Breast epithelium (tissue), 4 donors: ENCODE data around the gene INS. TPM values are rescaled to one million over a fixed set of nuclear protein-coding genes. Genes with fewer than 3 reads are reported as not detected.
"Not testable (repeated sequence)": the region's sequence is repeated elsewhere in the genome, so short reads cannot be mapped to it uniquely, and the experiment has no call there.

Experiments used
- DNase-seq, 2 donors: peaks; one replicate each; pipeline ENCODE4 v3.0.0-alpha.2; 2019; ENCODE audit warnings: low spot score in 2 of 2
- H3K27ac ChIP-seq, 2 donors: fragments of 200-600 bp; sonication (generic) in 1 of 2; one replicate each; pipeline ENCODE4 v1.5.1; 2016 to 2019; ENCODE audit warnings: mild to moderate bottlenecking in 1 of 2
- H3K27me3 ChIP-seq, 2 donors: fragments of 200-600 bp; sonication (generic) in 1 of 2; one replicate each; pipeline versions ENCODE4 v1.5.1 to v1.6.0; 2017 to 2019; ENCODE audit warnings: control low read depth in 1 of 2, mild to moderate bottlenecking in 1 of 2
- H3K36me3 ChIP-seq: fragments of 200-600 bp; one replicate; pipeline ENCODE4 v1.5.1; 2019
- H3K4me1 ChIP-seq, 2 donors: fragments of 200-600 bp; sonication (generic); one replicate each; pipeline ENCODE4 v1.5.1; 2016 to 2019; ENCODE audit warnings: control low read depth in 1 of 2
- H3K4me3 ChIP-seq, 3 donors: fragments of 200-600 bp; sonication (generic); 1 replicate in 2 of 3; 2 replicates in 1 of 3; pipeline ENCODE4 v1.5.1; 2016 to 2019; ENCODE audit warnings: mild to moderate bottlenecking in 3 of 3, moderate library complexity in 2 of 3
- H3K9me3 ChIP-seq, 2 donors: fragments of 200-600 bp; sonication (generic) in 1 of 2; one replicate each; pipeline ENCODE4 v1.5.1; 2016 to 2019; ENCODE audit warnings: control low read depth in 1 of 2
- POLR2A ChIP-seq: fragments of 450-650 bp; IDR thresholded peaks from one replicate; pipeline ENCODE4 v1.6.1; 2016; ENCODE audit warnings: antibody characterized with exemption, mild to moderate bottlenecking, moderate library complexity
- POLR2AphosphoS5 ChIP-seq, 3 donors: sonication (generic); formaldehyde crosslinking; IDR thresholded peaks; one replicate each; pipeline ENCODE4 v1.6.1; 2017; ENCODE audit warnings: antibody characterized with exemption in 3 of 3
- intact Hi-C: fragments of 100-400 bp; cut with DNase I; formaldehyde crosslinking; loops from one replicate; pipeline ENCODE4 v1.15.1; 2023; ENCODE audit warnings: low total_unique reads
- total RNA-seq, 3 donors: library from RNA; depleted of rRNA; stranded (reverse); fragments of >200 nt; gene quantifications; one replicate each; pipeline ENCODE4 v1.1.0, GENCODE V29; 2016
- TF ChIP-seq, protein P1 (sequence below), 3 donors: fragments of 450-650 bp; IDR thresholded peaks; one replicate each; pipeline ENCODE4 v1.5.1; 2016 to 2017; ENCODE audit warnings: antibody characterized with exemption in 3 of 3, mild to moderate bottlenecking in 3 of 3, moderate library complexity in 3 of 3

Gene INS
- total RNA-seq, 3 donors from 2014 or later = not detected

- no peak overlapping the region for H3K27ac ChIP-seq
- H3K4me1 ChIP-seq = no peaks in the 10 kb centered on the region
- DNase-seq = no peak
- peaks cover 0 to 51% of the 10 kb centered on the region in 2 donors for H3K27me3 ChIP-seq
- TF ChIP-seq POLR2AphosphoS5 (IDR thresholded peaks at IDR 0.05) = no peak
- no peak overlapping the region for H3K4me3 ChIP-seq
- intact Hi-C loops = no loop called here
- no peaks in the 10 kb centered on the region for H3K9me3 ChIP-seq
- no peaks in the 10 kb centered on the region for H3K36me3 ChIP-seq
Measured at GRCh38 chr11:2128511-2129307, 32.3 kb downstream of the INS start.

DNA sequence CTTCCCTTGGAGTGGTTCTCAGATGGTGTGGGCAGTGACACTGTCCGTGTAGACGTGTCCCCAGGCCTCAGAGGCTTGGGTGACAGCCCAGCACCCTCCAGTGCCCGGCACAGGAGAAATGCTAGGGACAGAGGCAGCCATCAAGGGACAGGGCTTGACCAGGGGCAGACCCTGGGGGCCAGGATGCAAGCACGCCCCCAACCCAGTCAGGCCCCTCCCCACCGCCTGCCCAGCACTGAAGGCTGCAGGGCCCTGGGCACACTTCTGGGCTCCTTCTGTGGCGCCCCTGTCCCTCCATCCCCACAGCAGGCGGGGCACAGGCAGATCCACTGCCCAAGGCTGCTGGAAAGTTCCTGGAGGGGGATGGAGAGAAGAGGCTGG lies 32.9 kb downstream of the INS start:
- TF ChIP-seq, protein P1, sequence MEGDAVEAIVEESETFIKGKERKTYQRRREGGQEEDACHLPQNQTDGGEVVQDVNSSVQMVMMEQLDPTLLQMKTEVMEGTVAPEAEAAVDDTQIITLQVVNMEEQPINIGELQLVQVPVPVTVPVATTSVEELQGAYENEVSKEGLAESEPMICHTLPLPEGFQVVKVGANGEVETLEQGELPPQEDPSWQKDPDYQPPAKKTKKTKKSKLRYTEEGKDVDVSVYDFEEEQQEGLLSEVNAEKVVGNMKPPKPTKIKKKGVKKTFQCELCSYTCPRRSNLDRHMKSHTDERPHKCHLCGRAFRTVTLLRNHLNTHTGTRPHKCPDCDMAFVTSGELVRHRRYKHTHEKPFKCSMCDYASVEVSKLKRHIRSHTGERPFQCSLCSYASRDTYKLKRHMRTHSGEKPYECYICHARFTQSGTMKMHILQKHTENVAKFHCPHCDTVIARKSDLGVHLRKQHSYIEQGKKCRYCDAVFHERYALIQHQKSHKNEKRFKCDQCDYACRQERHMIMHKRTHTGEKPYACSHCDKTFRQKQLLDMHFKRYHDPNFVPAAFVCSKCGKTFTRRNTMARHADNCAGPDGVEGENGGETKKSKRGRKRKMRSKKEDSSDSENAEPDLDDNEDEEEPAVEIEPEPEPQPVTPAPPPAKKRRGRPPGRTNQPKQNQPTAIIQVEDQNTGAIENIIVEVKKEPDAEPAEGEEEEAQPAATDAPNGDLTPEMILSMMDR (IDR thresholded peaks at IDR 0.05) = no peak
- TF ChIP-seq POLR2A (no peak), POLR2AphosphoS5 (IDR thresholded peaks at IDR 0.05) (no peak)
- Histone ChIP-seq H3K4me3 (no peak overlapping the region), H3K36me3 (no peaks in the 10 kb centered on the region), H3K27ac (no peak overlapping the region), H3K9me3 (no peaks in the 10 kb centered on the region), H3K27me3 (peaks cover 0 to 51% of the 10 kb centered on the region in 2 donors), H3K4me1 (no peaks in the 10 kb centered on the region)
- intact Hi-C loops = no loop called here
- DNase-seq = no peak

- no peaks in the 10 kb centered on the region for H3K9me3 ChIP-seq
- H3K4me1 ChIP-seq = no peaks in the 10 kb centered on the region
- H3K4me3 ChIP-seq = no peak overlapping the region
- H3K27me3 ChIP-seq = peaks cover 2 to 46% of the 10 kb centered on the region in 2 donors
- intact Hi-C loops = no loop called here
- H3K27ac ChIP-seq = no peak overlapping the region
- TF ChIP-seq, protein P1 (IDR thresholded peaks at IDR 0.05) = no peak
- TF ChIP-seq POLR2A = no peak
- no peak for TF ChIP-seq POLR2AphosphoS5 (IDR thresholded peaks at IDR 0.05)
- no peak for DNase-seq
- H3K36me3 ChIP-seq = no peaks in the 10 kb centered on the region
Measured at GRCh38 chr11:2127482-2128129, 33.4 kb downstream of the INS start.

- peaks cover 3 to 44% of the 10 kb centered on the region in 2 donors for H3K27me3 ChIP-seq
- no peak overlapping the region for H3K4me3 ChIP-seq
- no peaks in the 10 kb centered on the region for H3K9me3 ChIP-seq
- no peak overlapping the region for H3K27ac ChIP-seq
- DNase-seq = no peak
- H3K4me1 ChIP-seq = no peaks in the 10 kb centered on the region
- no peaks in the 10 kb centered on the region for H3K36me3 ChIP-seq
- intact Hi-C loops = no loop called here
- TF ChIP-seq, protein P1 (IDR thresholded peaks at IDR 0.05) = no peak
- TF ChIP-seq POLR2AphosphoS5 (IDR thresholded peaks at IDR 0.05) (no peak), POLR2A (no peak)
Measured at GRCh38 chr11:2126520-2127085, 34.4 kb downstream of the INS start.

GRCh38 chr11:2124736-2125484 lies 36.1 kb downstream of the INS start:
- intact Hi-C loops = not testable (repeated sequence)

More at GRCh38 chr11:2124736-2125484, 36.1 kb downstream of the INS start:
- not testable (repeated sequence) for H3K4me1 ChIP-seq, DNase-seq, H3K27ac ChIP-seq, H3K9me3 ChIP-seq, H3K36me3 ChIP-seq, H3K4me3 ChIP-seq
- peaks cover 3 to 44% of the 10 kb centered on the region in 2 donors for H3K27me3 ChIP-seq
